ENCODE results near the gene RAB6B. TPM values are rescaled to one million over a fixed set of nuclear protein-coding genes. Genes with fewer than 3 reads are reported as not detected.

The RAB6B gene
- total RNA-seq, 1 experiment from 2014 or later, result 0.52 TPM

DNA sequence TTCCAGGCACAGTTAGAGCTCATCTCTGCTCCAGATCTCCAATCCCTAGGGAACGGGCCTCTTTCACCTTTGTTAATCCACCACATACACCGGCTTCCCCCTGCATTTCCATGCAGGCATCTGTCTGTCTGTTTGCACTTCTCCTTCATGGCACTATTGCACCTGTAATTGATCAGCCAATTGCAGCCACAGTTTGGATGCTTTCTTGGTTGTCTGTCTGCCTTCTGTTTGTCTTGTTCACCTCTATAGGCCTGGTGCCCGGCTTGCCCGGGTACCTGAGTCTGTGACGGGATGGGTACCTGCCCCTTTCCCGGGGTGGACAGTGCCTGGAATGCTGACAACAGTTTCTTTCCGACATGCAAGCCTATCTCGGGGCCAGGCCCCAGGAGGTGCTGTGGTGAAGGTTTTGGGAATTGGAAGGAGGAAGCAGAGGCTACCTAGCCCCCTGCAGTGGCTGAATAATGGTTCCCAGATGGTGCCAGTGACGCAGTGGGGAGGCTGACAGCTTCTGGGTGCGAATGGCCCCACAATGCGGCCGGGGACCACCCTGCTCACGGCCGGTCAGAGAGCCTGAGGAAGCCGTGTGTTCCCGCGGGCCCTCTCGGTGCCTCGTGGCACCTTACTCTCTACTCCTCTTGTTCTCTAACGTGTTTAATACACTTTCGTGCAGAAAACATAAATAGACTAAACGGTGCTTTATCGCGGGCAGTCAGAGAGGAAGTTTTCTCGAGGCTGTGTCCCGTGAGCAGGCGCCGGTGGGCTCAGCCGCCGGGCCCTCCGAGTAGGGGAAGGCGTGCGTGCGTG lies 31.3 kb upstream of the RAB6B start:
- Histone ChIP-seq H3K9me2 (ENCODE audit: insufficient read depth) (no peaks in the 10 kb centered on the region), H3K79me2 (ENCODE audit: low read depth) (no peaks in the 10 kb centered on the region), H3K4me2 (no peak overlapping the region), H3K9me3 (ENCODE audit: insufficient read depth, low read depth) (no peaks in the 10 kb centered on the region), H2AFZ (no peak overlapping the region), H3K36me3 (ENCODE audit: low read depth) (no peaks in the 10 kb centered on the region), H3K27me3 (ENCODE audit: insufficient read depth, low read depth) (0 out of 2 replicates have a peak, but pooled peaks cover 5% of the 10 kb centered on the region), H3K4me3 (no peak overlapping the region), H4K20me1 (ENCODE audit: insufficient read depth) (no peaks in the 10 kb centered on the region), H3F3A (ENCODE audit: insufficient read depth, low read depth) (no peaks in the 10 kb centered on the region), H3K4me1 (replicated peaks; ENCODE audit: insufficient read depth) (no peaks in the 10 kb centered on the region), H3K27ac (no peak overlapping the region)
- intact Hi-C loops (cut with micrococcal nuclease; ENCODE audit: unreplicated experiment), result loop anchor here (10.0 kb wide), 1 partner anchor 1192 kb away; no protein-coding TSS in a partner anchor
- BruUV-seq (replicated peaks), result no TSS peak
- DNase-seq, result no peak
- TF ChIP-seq, protein P1, sequence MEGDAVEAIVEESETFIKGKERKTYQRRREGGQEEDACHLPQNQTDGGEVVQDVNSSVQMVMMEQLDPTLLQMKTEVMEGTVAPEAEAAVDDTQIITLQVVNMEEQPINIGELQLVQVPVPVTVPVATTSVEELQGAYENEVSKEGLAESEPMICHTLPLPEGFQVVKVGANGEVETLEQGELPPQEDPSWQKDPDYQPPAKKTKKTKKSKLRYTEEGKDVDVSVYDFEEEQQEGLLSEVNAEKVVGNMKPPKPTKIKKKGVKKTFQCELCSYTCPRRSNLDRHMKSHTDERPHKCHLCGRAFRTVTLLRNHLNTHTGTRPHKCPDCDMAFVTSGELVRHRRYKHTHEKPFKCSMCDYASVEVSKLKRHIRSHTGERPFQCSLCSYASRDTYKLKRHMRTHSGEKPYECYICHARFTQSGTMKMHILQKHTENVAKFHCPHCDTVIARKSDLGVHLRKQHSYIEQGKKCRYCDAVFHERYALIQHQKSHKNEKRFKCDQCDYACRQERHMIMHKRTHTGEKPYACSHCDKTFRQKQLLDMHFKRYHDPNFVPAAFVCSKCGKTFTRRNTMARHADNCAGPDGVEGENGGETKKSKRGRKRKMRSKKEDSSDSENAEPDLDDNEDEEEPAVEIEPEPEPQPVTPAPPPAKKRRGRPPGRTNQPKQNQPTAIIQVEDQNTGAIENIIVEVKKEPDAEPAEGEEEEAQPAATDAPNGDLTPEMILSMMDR (conservative IDR thresholded peaks at IDR 0.05), result no peak
- no peak for TF ChIP-seq EZH2 (IDR thresholded peaks at IDR 0.05; ENCODE audit: low read depth)
- ChIA-PET POLR2A (ENCODE audit: unreplicated experiment) (no interaction called here), CTCF (no interaction called here)

DNA sequence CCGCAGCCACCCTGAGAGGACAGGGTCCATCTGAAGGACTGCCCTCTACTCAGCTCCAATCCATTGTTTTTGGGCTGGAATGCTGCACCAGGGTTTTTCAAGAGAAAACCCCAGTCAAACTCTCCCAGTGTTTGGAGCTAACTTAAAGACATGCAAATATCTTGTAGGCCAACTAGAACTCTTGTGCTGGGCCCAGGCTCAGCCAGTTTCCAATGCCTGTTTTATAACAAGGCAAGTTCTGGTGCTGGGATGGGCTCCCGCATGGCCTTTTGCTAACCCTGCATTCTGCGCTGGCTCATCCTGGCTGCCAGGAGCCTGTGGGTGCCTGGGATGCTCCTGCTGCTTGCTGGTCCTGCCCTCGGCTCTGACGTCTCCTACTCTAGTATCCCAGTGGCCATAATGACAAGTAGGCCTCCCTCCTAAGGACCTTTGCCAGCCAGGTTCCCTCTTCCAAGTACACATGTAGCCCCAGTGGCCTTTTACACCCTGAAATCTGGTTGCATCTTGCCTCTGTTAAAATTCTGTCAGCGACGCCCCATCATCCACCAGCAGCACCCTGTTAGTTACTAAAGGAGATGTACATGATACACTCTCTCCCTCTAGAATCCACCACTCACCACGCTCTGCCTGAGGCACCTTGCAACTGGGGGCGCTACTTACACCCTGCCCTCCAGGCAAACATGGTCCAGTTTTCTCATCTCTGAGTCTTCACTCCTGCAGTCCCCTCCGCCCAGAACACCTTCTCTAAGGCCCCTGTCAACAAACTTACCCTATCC lies 30.5 kb upstream of the RAB6B start:
- intact Hi-C loops (cut with micrococcal nuclease; ENCODE audit: unreplicated experiment), result loop anchor here (10.0 kb wide), 1 partner anchor 1191 kb away; no protein-coding TSS in a partner anchor
- BruUV-seq (replicated peaks), result no TSS peak

DNA sequence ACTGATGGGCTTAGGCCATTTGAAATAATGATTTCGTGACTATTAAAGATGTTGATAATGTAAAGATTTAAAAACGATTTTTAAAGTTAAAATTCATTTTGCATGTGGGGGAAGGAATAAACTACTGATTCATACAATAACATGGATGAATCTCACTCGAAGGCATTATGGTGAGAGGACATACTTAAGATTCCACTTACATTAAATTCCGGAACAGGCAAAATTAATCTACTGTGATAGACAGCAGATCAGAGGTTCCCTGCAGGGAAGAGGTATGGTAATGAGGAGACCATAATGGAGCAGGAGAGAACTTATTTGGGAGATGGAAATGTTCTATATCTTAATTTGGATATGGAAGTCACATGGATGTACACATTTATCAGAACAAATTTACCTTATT lies 28.4 kb upstream of the RAB6B start:
- Histone ChIP-seq H3K79me2 (ENCODE audit: low read depth) (no peaks in the 10 kb centered on the region), H3K27me3 (ENCODE audit: insufficient read depth, low read depth) (0 out of 2 replicates have a peak, but pooled peaks cover 5% of the 10 kb centered on the region), H3K4me3 (no peak overlapping the region), H3K9me2 (ENCODE audit: insufficient read depth) (0 out of 2 replicates have a peak, but pooled peaks cover 4% of the 10 kb centered on the region), H4K20me1 (ENCODE audit: insufficient read depth) (no peaks in the 10 kb centered on the region), H3K9me3 (ENCODE audit: insufficient read depth, low read depth) (no peaks in the 10 kb centered on the region), H3K36me3 (ENCODE audit: low read depth) (no peaks in the 10 kb centered on the region), H2AFZ (no peak overlapping the region), H3K4me2 (no peak overlapping the region), H3K27ac (no peak overlapping the region), H3K4me1 (replicated peaks; ENCODE audit: insufficient read depth) (no peaks in the 10 kb centered on the region), H3F3A (ENCODE audit: insufficient read depth, low read depth) (no peaks in the 10 kb centered on the region)
- TF ChIP-seq EZH2 (IDR thresholded peaks at IDR 0.05; ENCODE audit: low read depth), result no peak
- TF ChIP-seq, protein P1 (conservative IDR thresholded peaks at IDR 0.05), result no peak
- ChIA-PET CTCF (no interaction called here), POLR2A (ENCODE audit: unreplicated experiment) (no interaction called here)
- no peak for DNase-seq
- intact Hi-C loops (cut with micrococcal nuclease; ENCODE audit: unreplicated experiment), result loop anchor here (10.0 kb wide), 1 partner anchor 1189 kb away; no protein-coding TSS in a partner anchor
- no TSS peak for BruUV-seq (replicated peaks)

More for the DNA sequence above, 30.5 kb upstream of the RAB6B start:
- DNase-seq, result no peak
- Histone ChIP-seq H3K9me3 (ENCODE audit: insufficient read depth, low read depth) (no peaks in the 10 kb centered on the region), H3K4me3 (no peak overlapping the region), H3K4me2 (no peak overlapping the region), H3K4me1 (replicated peaks; ENCODE audit: insufficient read depth) (no peaks in the 10 kb centered on the region), H4K20me1 (ENCODE audit: insufficient read depth) (no peaks in the 10 kb centered on the region), H3K9me2 (ENCODE audit: insufficient read depth) (0 out of 2 replicates have a peak, but pooled peaks cover 2% of the 10 kb centered on the region), H3F3A (ENCODE audit: insufficient read depth, low read depth) (no peaks in the 10 kb centered on the region), H3K27me3 (ENCODE audit: insufficient read depth, low read depth) (0 out of 2 replicates have a peak, but pooled peaks cover 5% of the 10 kb centered on the region), H2AFZ (no peak overlapping the region), H3K36me3 (ENCODE audit: low read depth) (no peaks in the 10 kb centered on the region), H3K27ac (no peak overlapping the region), H3K79me2 (ENCODE audit: low read depth) (no peaks in the 10 kb centered on the region)
- TF ChIP-seq, protein P1 (conservative IDR thresholded peaks at IDR 0.05), result no peak
- no peak for TF ChIP-seq EZH2 (IDR thresholded peaks at IDR 0.05; ENCODE audit: low read depth)
- CTCF ChIA-PET, result no interaction called here
- POLR2A ChIA-PET (ENCODE audit: unreplicated experiment), result no interaction called here

Measured in PC-9 (cell line).